HepG2 (cell line): ENCODE data around the gene SRSF2. TPM values are rescaled to one million over a fixed set of nuclear protein-coding genes. Genes with fewer than 3 reads are reported as not detected.
A peak's percentile ranks its signal among the peaks of the same experiment; 100 is the strongest.

Source experiments
- ATAC-seq: fragments of 200-7000 bp; cut with Tn5 transposase; 3 replicates; pipeline ENCODE4 v1.9.1; 2020; ENCODE audit warnings: mild to moderate bottlenecking, moderate library complexity
- BruUV-seq: library from RNA; stranded (reverse); fragments of 400-500 nt; replicated peaks from 2 replicates; lab custom pipeline; 2021; lab: Mats Ljungman, UMichigan
- CTCF ChIA-PET: fragments of 300-600 bp; formaldehyde crosslinking; extraction: SDS; loops from one replicate; lab custom pipeline; 2021; ENCODE audit warnings: low total read pairs, inconsistent platforms, low intra/inter-chr PET ratio; lab: Yijun Ruan, JAX
- POLR2A ChIA-PET: fragments of 350-600 bp; sonication (Branson Sonifier 250); formaldehyde crosslinking; loops from one replicate; lab custom pipeline; 2020; ENCODE audit warnings: antibody characterized with exemption, inconsistent platforms; lab: Yijun Ruan, JAX
- DNase-seq: peaks from one replicate; pipeline ENCODE4 v3.0.0-alpha.2; 2015; ENCODE audit warnings: low spot score
- FAIRE-seq: peaks from 3 replicates; lab custom pipeline; 2011; peaks lifted over from hg19 to GRCh38; lab: Jason Lieb, UNC
- H2AFZ ChIP-seq: one replicate; pipeline ENCODE4 v1.6.1; 2011; ENCODE audit warnings: low read length, inconsistent platforms
- H3K27ac ChIP-seq: fragments of 300-600 bp; 3 replicates; pipeline ENCODE4 v1.8.0; 2011; ENCODE audit warnings: mixed run types, mild to moderate bottlenecking, mixed read lengths, low read length, inconsistent platforms; ENCODE audit not compliant: insufficient read depth; ENCODE audit errors: extremely low read length
- H3K27me3 ChIP-seq, 2 experiments: fragments of 200-600 bp in 1 of 2; 2 replicates in 1 of 2; 3 replicates in 1 of 2; pipeline versions ENCODE4 v1.6.0 to v1.8.0; 2011; ENCODE audit warnings: low read length in 2 of 2, mild to moderate bottlenecking in 2 of 2, moderate library complexity in 2 of 2, inconsistent platforms in 1 of 2; ENCODE audit not compliant: insufficient read depth in 2 of 2, control insufficient read depth in 1 of 2
- H3K36me3 ChIP-seq, 2 experiments: fragments of 200-600 bp in 1 of 2; replicated peaks in 1 of 2; 2 replicates in 1 of 2; 3 replicates in 1 of 2; pipeline versions ENCODE4 v1.5.1 to v1.8.0; 2011; ENCODE audit warnings: low read length in 2 of 2, inconsistent platforms in 1 of 2; ENCODE audit not compliant: insufficient read depth in 2 of 2, control insufficient read depth in 1 of 2
- H3K4me1 ChIP-seq: 2 replicates; pipeline ENCODE4 v1.5.1; 2012; ENCODE audit warnings: low read length, inconsistent platforms; ENCODE audit not compliant: insufficient read depth
- H3K4me2 ChIP-seq: 2 replicates; pipeline ENCODE4 v1.6.0; 2011; ENCODE audit warnings: low read depth, low read length, inconsistent platforms
- H3K4me3 ChIP-seq, 3 experiments: fragments of 200-600 bp in 1 of 3; sonication (generic), shearing (Covaris generic) in 1 of 3; replicated peaks in 1 of 3; 2 replicates each; pipeline ENCODE4 v1.5.1; 2011 to 2016; ENCODE audit warnings: low read length in 3 of 3, inconsistent platforms in 2 of 3, low read depth in 2 of 3, mild to moderate bottlenecking in 2 of 3, control low read depth in 1 of 3, mixed read lengths in 1 of 3; ENCODE audit not compliant: insufficient read depth in 1 of 3
- H3K79me2 ChIP-seq: one replicate; pipeline ENCODE4 v1.6.1; 2011; ENCODE audit warnings: low read length, inconsistent platforms; ENCODE audit not compliant: insufficient read depth
- H3K9ac ChIP-seq: 2 replicates; pipeline ENCODE4 v1.6.0; 2011; ENCODE audit warnings: mild to moderate bottlenecking, low read depth, low read length, inconsistent platforms; ENCODE audit not compliant: insufficient read depth
- H3K9me3 ChIP-seq: 2 replicates; pipeline ENCODE4 v1.5.1; 2012; ENCODE audit warnings: mild to moderate bottlenecking, low read length
- H4K20me1 ChIP-seq: 2 replicates; pipeline ENCODE4 v1.6.0; 2011; ENCODE audit warnings: inconsistent platforms, mild to moderate bottlenecking, low read length, moderate library complexity; ENCODE audit not compliant: insufficient read depth
- CREM ChIP-seq, 2 experiments: sonication (generic) in 1 of 2; formaldehyde crosslinking in 1 of 2; IDR thresholded peaks; 2 replicates each; pipeline versions ENCODE4 v1.4.0 to v1.6.1; 2016 to 2020; ENCODE audit warnings: antibody characterized with exemption in 1 of 2, mild to moderate bottlenecking in 1 of 2, missing genetic modification reagents in 1 of 2
- EED ChIP-seq: sonication (generic); formaldehyde crosslinking; IDR thresholded peaks from 2 replicates; pipeline ENCODE4 v1.5.0; 2020; ENCODE audit warnings: mild to moderate bottlenecking, missing genetic modification reagents
- HIC2 ChIP-seq: sonication (generic); formaldehyde crosslinking; IDR thresholded peaks from 2 replicates; pipeline ENCODE4 v1.9.0; 2022; ENCODE audit warnings: low read depth, missing genetic modification reagents
- HMGXB4 ChIP-seq, 2 experiments: sonication (generic) in 1 of 2; formaldehyde crosslinking in 1 of 2; IDR thresholded peaks; 2 replicates each; pipeline versions ENCODE4 v1.4.0 to v1.6.1; 2018 to 2020; ENCODE audit warnings: missing genetic modification reagents in 2 of 2, borderline replicate concordance in 1 of 2, low read depth in 1 of 2, mild to moderate bottlenecking in 1 of 2, missing biosample characterization in 1 of 2
- KAT7 ChIP-seq: IDR thresholded peaks from 2 replicates; pipeline ENCODE4 v1.6.1; 2018; ENCODE audit warnings: borderline replicate concordance, missing compliant biosample characterization
- KDM6A ChIP-seq: IDR thresholded peaks from 2 replicates; pipeline ENCODE4 v1.6.1; 2016; ENCODE audit warnings: low read depth
- POLR2A ChIP-seq, 2 experiments: IDR thresholded peaks; 2 replicates each; pipeline ENCODE4 v1.6.1; 2011; ENCODE audit warnings: low read depth in 2 of 2, low read length in 2 of 2, mild to moderate bottlenecking in 1 of 2, moderate library complexity in 1 of 2; ENCODE audit not compliant: insufficient read depth in 1 of 2
- POLR2AphosphoS5 ChIP-seq: IDR thresholded peaks from 2 replicates; pipeline ENCODE4 v1.6.1; 2012; ENCODE audit warnings: low read depth, low read length
- PRPF4 ChIP-seq: fragments of 200-400 bp; formaldehyde crosslinking; IDR thresholded peaks from 2 replicates; pipeline ENCODE4 v1.6.1; 2016; ENCODE audit warnings: low read length, low read depth; ENCODE audit not compliant: poor library complexity, severe bottlenecking
- RAD21 ChIP-seq: fragments of 450-650 bp; formaldehyde crosslinking; IDR thresholded peaks from 2 replicates; pipeline ENCODE4 v1.5.0; 2020; ENCODE audit warnings: mild to moderate bottlenecking
- RFX3 ChIP-seq: IDR thresholded peaks from 2 replicates; pipeline ENCODE4 v1.6.1; 2016; ENCODE audit warnings: missing biosample characterization, missing genetic modification reagents
- ZBTB38 ChIP-seq: sonication (generic); formaldehyde crosslinking; IDR thresholded peaks from 2 replicates; pipeline ENCODE4 v1.5.1; 2020; ENCODE audit warnings: mild to moderate bottlenecking, missing genetic modification reagents
- ZFP36L1 ChIP-seq: sonication (generic); formaldehyde crosslinking; IDR thresholded peaks from 2 replicates; pipeline ENCODE4 v1.8.0; 2022; ENCODE audit warnings: mild to moderate bottlenecking, missing genetic modification reagents, moderate library complexity
- ZNF572 ChIP-seq: sonication (generic); formaldehyde crosslinking; IDR thresholded peaks from 2 replicates; pipeline ENCODE4 v1.5.1; 2020; ENCODE audit warnings: mild to moderate bottlenecking, missing genetic modification reagents
- ZNF780A ChIP-seq: sonication (generic); formaldehyde crosslinking; IDR thresholded peaks from 2 replicates; pipeline ENCODE4 v1.8.0; 2022; ENCODE audit warnings: mild to moderate bottlenecking, missing genetic modification reagents, moderate library complexity
- WGBS: methylation state at CpG from one replicate; pipeline ENCODE4 v1.1.6; 2017; ENCODE audit warnings: low lambda C conversion rate; 5-methylcytosine and 5-hydroxymethylcytosine counted together
- in situ Hi-C: cut with HindIII; loops from 2 replicates; pipeline ENCODE4 v1.10.0; 2017; ENCODE audit warnings: low pct_unique_long_range_greater_than_20kb; ENCODE audit not compliant: extremely low pct_ligation_motif_present
- intact Hi-C: fragments of 100-400 bp; cut with micrococcal nuclease; formaldehyde crosslinking; loops from one replicate; pipeline ENCODE4 v1.10.0; 2022; ENCODE audit not compliant: unreplicated experiment
- polyA plus RNA-seq, 8 experiments: library from polyadenylated mRNA; depleted of rRNA in 3 of 8; stranded (reverse) in 7 of 8; unstranded in 1 of 8; fragments of >200 nt; fragmentation: Illumina TruSeq in 4 of 8; extraction: Trizol in 4 of 8; gene quantifications; 2 replicates each; pipeline versions ENCODE4 v1.2.1 to v1.2.3, GENCODE V29; 2011 to 2016; ENCODE audit warnings: low read depth in 4 of 8, missing spikeins in 1 of 8, mixed read lengths in 1 of 8; ENCODE audit not compliant: insufficient read depth in 1 of 8
- total RNA-seq, 5 experiments: library from RNA; depleted of rRNA; stranded (reverse); fragments of >200 nt; fragmentation: Illumina TruSeq; extraction: Trizol; gene quantifications; 2 replicates each; pipeline ENCODE4 v1.2.3, GENCODE V29; 2016; ENCODE audit warnings: low read depth in 1 of 5
- TF ChIP-seq, protein P1 (sequence below): sonication (generic); formaldehyde crosslinking; IDR thresholded peaks from 2 replicates; pipeline ENCODE4 v1.4.0; 2020; ENCODE audit warnings: missing genetic modification reagents

The SRSF2 gene
- total and polyA plus RNA-seq, 2 of the 13 experiments (the other 11 are each of a cell fraction or from before 2014, with no cell fraction given), result 306 to 319 TPM

DNA sequence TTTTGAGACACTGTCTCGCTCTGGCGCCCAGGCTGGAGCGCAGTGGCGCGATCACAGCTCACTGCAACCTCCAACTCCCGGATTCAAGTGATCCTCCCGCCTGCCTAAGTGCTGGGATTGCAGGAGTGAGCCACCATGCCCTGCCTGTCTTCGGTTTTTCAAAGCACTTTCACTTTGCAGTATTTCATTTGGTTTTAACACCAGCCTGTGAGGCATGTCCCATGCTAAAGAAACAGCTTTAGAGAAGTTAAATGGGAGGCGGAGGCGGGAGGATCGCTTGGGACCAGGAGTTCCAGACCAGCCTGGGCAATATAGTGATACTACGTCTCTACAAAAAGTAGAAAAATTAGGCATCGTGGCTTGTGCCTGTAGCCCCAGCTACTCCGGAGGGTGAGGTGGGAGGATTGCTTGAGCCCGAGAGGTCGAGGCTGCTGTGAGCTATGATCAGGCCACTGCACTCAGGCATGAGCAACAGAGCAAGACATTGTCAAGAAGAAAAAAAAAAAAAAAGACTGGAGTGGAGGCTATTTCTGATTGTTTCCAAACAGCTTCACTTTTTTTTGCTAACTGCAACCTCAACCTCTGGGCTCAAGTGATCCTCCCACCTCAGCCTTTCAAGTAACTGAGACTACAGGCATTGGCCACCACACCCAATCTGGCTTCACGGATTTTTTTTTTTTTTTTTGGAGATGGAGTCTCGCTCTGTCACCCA lies 9.2 kb downstream of the SRSF2 start:
- intact Hi-C loops, result loop anchor here (1.0 kb wide), 1 partner anchor 53 kb away; no protein-coding TSS in a partner anchor
- peaks cover 53% of the 10 kb centered on the region for H3K79me2 ChIP-seq
- DNase-seq, result no peak
- peak overlapping the region; percentile 78 to 98 (median 95) for H3K4me3 ChIP-seq
- H4K20me1 ChIP-seq, result peaks cover 10% of the 10 kb centered on the region
- peak overlapping the region; percentile 83 for H3K4me2 ChIP-seq
- no TSS peak for BruUV-seq
- H3K27me3 ChIP-seq, result no peaks in the 10 kb centered on the region
- POLR2A ChIA-PET, result interaction anchor here (0.7 to 5.1 kb wide), 8 partner anchors 9 to 160 kb away, joined by 3 to 71 read pairs (median 4); partner anchors contain the start of genes MFSD11, MXRA7 and SRSF2
- in situ Hi-C loops, result no loop called here
- no peak overlapping the region for H2AFZ ChIP-seq
- no peak for ATAC-seq
- H3K4me1 ChIP-seq, result peaks cover 63% of the 10 kb centered on the region
- H3K27ac ChIP-seq, result peak overlapping the region; percentile 98
- no peaks in the 10 kb centered on the region for H3K9me3 ChIP-seq
- peaks cover 9 to 20% of the 10 kb centered on the region in 2 experiments for H3K36me3 ChIP-seq
- 67% methylated on average over 18 of the region's 18 CpGs for WGBS
- no peak for FAIRE-seq
- CTCF ChIA-PET, result no interaction called here
- H3K9ac ChIP-seq, result peak overlapping the region; percentile 97
- TF ChIP-seq EED (CRISPR knock-in tag) (no peak), RFX3 (CRISPR knock-in tag) (no peak), KAT7 (CRISPR knock-in tag) (no peak), ZFP36L1 (CRISPR knock-in tag) (0 out of 2 replicates have a peak, but pooled peaks have one; percentile 14), PRPF4 (peak; percentile 76), KDM6A (CRISPR knock-in tag) (no peak), RAD21 (CRISPR knock-in tag) (no peak), POLR2AphosphoS5 (no peak), ZBTB38 (CRISPR knock-in tag) (peak; percentile 85), POLR2A (IDR thresholded peaks at IDR 0.05; ENCODE audit: insufficient read depth in 1 of 2, low read depth in 2 of 2, low read length in 2 of 2) (0 out of 4 replicates have a peak, but pooled peaks of 1 of the 2 experiments have one; percentile 4), HMGXB4 (CRISPR knock-in tag; IDR thresholded peaks at IDR 0.05; ENCODE audit: borderline replicate concordance in 1 of 2, low read depth in 1 of 2) (no peak), ZNF780A (CRISPR knock-in tag) (no peak), HIC2 (CRISPR knock-in tag) (no peak), CREM (IDR thresholded peaks at IDR 0.05) (no peak), CREM (CRISPR knock-in tag; IDR thresholded peaks at IDR 0.05) (no peak), ZNF572 (CRISPR knock-in tag) (no peak)
- TF ChIP-seq, protein P1, sequence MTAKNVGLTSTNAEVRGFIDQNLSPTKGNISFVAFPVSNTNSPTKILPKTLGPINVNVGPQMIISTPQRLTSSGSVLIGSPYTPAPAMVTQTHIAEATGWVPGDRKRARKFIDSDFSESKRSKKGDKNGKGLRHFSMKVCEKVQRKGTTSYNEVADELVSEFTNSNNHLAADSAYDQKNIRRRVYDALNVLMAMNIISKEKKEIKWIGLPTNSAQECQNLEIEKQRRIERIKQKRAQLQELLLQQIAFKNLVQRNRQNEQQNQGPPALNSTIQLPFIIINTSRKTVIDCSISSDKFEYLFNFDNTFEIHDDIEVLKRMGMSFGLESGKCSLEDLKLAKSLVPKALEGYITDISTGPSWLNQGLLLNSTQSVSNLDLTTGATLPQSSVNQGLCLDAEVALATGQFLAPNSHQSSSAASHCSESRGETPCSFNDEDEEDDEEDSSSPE, result no peak
